GM18861 (cell line): ENCODE measurements around the gene PHRF1.
A peak's percentile ranks its signal among the peaks of the same experiment; 100 is the strongest.

Experiments
- ATAC-seq: cut with Tn5 transposase; IDR thresholded peaks from one replicate; pipeline ENCODE4 v1.9.1; 2021; ENCODE audit not compliant: unreplicated experiment

PHRF1 gene, protein sequence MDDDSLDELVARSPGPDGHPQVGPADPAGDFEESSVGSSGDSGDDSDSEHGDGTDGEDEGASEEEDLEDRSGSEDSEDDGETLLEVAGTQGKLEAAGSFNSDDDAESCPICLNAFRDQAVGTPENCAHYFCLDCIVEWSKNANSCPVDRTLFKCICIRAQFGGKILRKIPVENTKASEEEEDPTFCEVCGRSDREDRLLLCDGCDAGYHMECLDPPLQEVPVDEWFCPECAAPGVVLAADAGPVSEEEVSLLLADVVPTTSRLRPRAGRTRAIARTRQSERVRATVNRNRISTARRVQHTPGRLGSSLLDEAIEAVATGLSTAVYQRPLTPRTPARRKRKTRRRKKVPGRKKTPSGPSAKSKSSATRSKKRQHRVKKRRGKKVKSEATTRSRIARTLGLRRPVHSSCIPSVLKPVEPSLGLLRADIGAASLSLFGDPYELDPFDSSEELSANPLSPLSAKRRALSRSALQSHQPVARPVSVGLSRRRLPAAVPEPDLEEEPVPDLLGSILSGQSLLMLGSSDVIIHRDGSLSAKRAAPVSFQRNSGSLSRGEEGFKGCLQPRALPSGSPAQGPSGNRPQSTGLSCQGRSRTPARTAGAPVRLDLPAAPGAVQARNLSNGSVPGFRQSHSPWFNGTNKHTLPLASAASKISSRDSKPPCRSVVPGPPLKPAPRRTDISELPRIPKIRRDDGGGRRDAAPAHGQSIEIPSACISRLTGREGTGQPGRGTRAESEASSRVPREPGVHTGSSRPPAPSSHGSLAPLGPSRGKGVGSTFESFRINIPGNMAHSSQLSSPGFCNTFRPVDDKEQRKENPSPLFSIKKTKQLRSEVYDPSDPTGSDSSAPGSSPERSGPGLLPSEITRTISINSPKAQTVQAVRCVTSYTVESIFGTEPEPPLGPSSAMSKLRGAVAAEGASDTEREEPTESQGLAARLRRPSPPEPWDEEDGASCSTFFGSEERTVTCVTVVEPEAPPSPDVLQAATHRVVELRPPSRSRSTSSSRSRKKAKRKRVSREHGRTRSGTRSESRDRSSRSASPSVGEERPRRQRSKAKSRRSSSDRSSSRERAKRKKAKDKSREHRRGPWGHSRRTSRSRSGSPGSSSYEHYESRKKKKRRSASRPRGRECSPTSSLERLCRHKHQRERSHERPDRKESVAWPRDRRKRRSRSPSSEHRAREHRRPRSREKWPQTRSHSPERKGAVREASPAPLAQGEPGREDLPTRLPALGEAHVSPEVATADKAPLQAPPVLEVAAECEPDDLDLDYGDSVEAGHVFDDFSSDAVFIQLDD (N-terminal part only)

DNA sequence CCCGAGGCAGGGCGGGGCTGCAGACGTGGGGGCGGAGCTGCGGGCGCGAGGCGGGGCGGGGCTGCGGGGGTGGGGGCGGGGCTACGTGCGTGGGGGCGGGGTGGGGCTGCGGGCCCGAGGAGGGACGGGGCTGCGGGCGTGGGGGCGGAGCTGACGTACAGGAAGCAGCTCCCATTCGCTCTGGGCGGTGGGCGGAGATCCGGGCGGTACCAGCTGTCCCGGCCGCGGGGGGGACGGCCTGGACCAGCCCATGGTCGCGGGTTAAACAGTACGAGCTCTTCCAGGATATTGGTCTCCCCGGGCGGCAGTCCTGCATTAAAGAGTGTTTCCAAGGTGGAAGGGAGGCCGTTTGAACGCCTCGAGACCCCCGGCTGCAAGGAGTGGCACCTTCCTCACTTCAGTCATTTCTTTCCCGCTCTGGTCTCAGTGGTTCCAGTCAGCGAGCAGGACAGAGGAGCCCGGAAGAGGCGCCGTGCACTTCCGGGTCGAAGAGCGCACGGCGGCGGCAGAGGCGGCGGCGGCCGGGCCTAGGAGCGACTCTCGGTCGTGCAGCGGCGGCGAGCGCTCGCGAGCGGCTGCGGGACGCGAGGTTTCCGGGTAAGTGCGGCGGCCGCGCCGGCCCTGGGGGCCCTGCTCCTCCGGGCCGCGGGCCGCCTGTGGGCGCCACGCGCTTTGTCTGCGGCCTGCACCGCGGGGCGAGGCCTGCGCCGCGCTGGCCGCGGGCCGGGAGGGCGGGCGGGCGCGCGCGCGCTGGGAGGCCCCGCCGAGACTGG lies at the start of gene PHRF1:
Gene PHRF1, plus strand, starts transcription at position 475 of the 773 bp plus-strand sequence. CDS start 5,043 bp downstream, outside the sequence.
- ATAC-seq: peak; percentile 71

DNA sequence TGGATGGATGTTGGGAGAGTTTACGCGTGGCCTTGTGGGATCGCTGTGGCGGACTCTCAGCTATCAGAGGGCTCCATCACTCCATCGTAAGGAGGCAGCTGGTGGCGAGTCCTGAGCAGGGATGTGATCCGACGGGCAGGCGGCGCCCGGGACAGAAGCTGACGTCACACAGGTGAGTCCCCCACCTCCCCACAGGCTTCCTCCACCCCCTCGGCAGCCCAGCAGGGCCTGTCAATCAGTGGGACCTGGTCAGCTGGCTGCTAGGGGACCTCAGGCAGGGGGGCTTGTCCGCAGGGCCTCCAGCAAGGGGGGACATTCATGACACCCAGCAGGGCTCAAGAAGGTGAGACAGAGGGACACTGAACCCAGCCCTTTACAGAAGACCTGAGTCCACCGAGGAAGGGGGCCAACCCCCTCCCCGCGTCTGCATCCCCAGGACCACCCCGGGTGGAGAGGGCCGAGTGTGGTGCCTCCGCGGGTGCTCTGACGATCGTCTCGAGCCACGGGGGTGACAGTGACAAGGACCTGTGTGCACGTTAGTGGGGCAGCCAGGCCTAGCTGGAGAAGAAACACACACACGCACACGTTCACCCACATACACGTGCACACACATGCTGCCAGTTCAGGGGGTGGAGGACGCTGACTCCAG lies 48.0 kb upstream of the PHRF1 start:
- no peak for ATAC-seq

DNA sequence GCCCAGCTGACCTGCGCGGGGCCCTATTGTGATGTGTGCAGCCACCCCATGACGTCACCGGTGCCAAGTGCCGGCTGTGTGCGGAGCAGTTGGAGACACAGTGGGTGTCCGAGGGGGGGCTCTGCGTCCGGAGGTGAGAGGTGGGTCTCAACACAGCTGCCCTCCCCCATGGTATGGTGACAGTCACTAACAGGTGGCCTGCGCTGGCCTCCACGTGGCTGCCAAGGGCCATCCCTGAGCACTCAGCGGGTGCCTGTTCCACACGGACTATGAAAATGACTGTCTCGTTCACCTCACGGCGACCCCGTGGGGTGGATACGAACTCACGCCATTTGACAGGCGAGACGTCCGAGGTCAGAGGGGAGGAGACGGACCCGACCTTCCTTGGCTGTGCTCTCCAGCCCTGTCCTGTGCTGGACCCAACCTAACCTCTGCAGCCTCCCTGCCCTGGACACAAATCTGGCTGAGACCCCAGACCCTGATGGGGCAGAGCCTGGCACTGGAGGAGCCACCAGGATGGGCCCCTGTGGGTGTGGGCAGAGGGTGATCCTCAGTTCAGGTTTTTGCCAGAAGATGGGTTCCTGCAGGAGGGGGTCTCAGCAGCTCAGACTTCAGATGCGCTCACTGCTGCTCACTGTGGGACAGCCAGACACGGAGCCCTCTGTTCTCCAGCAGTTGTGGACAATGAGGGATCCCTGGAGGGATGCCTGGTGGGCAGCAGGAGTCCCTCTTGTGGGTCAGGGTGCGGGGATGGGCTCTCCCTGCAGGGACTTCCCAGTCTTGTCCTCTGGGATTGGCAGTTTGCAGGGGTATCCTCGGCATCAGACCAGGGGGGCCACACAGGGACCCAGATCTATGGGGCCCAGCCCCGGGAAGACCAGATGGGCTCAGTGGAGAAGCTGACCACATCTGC lies 47.2 kb upstream of the PHRF1 start:
- no peak for ATAC-seq

DNA sequence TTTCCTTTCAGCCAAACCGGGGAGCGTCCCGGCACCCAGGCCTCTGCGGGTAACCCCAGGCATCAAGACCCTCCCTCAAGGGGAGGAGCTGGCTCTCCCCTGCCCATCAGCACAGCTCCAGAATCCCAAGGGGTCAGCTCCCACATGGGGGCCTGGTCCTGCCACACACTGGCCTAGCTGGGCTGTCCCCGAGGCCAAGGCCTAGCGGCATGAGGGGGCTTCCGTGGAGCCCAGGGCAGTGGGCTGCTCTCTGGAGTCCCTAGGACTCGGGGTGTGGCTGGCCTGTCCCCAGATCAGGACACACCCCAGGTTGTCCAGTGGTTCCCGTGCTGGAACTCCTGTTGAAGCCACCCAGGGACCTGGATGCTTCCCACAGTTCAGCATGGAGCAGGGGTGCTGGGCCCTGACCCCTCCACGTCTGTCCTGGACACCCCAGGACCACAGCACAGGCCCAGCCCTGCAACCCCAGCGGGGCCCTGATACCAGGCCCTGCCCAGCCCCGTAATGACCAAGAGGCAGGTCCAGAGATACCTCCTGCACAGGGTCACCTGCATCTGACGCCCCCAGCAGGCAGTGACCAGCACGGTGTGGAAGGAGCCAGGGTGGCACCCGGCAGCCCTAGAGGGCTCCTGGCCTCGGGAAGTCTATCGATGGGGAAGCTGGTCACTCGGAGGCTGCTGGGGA lies 46.4 kb upstream of the PHRF1 start:
- no peak for ATAC-seq

DNA sequence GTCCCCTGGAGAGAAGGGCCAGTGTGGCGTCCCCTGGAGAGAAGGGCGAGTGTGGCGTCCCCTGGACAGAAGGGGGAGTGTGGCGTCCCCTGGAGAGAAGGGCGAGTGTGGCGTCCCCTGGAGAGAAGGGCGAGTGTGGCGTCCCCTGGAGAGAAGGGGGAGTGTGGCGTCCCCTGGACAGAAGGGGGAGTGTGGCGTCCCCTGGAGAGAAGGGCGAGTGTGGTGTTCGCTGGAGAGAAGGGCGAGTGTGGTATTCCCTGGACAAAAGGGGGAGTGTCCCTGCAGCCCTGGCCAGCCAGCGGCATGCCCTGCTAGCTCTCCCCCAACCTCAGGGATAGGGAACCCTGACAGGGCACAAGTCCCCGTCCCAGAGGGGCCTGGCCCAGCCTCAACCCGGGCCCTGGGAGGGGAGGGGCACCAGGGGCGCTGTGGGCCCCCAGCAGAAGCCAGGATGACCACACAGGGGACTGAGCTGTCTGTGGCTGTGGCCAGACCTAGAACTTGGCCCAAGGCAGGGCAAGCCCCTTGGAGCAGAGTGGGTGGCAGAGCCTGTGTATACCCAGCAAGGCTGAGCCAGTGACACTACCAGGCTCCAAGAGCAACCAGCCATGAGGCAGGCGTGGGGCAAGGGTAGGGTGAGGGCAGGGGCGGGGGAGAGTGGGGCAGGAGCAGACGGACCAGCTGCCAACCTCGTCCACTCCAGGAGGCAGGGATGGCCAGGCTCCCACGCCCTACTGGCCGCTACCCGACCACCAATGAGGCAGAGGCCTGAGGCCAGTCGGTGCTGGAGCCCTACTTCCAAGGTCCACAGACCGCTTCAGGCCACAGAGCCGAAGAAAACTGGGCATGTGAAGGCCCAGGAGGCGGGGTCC lies 45.1 kb upstream of the PHRF1 start:
- no peak for ATAC-seq

DNA sequence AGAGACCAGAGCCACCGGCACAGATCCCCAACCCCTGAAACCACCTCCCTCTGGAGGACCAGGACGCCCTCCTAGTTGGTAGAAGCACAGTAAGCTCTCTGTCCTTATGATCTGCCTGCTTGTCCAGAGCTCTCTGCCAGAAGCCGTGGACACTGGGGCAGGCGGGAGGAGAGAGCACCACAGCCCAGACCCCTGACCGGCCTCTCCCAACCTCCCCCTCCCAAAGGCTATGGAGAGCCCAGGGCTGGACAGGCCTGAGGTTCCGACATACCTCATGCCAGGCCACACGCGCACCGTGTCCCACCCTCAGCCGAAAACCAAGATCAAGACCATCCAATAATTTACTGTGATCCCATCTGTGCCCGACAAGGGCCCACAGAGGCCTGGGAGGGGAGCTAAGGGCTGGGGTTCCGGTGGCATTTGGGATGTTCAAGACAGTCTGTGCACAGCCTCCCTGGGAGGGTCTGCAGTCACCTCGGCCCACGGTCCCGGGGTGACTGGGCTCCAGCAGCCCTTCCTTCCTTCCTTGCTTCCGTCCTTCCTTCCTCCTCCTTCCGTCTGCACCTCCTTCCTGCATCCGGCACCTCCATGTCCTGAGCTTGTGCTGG lies 44.2 kb upstream of the PHRF1 start:
- ATAC-seq: no peak

DNA sequence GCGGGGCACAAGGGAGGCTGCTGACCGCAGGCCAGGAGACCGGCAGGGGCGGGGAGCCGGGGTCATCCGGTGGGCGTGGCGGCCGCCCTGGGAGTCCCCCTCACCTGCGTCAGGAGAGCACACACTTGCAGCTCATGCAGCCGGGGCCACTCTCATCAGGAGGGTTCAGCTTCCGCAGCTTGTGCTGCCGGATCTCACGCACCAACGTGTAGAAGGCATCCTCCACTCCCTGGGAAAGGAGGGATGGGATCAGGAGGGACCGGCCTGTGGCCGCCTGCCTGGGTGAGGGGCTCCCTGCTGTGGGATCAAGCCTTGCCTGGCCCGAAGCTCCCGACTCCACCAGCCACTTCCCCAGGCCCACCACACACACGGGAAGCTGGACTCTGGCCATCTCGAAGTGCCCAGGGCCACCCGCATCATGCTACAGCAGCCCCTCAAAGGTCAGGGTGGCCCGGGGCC lies 43.7 kb upstream of the PHRF1 start:
- no peak for ATAC-seq

DNA sequence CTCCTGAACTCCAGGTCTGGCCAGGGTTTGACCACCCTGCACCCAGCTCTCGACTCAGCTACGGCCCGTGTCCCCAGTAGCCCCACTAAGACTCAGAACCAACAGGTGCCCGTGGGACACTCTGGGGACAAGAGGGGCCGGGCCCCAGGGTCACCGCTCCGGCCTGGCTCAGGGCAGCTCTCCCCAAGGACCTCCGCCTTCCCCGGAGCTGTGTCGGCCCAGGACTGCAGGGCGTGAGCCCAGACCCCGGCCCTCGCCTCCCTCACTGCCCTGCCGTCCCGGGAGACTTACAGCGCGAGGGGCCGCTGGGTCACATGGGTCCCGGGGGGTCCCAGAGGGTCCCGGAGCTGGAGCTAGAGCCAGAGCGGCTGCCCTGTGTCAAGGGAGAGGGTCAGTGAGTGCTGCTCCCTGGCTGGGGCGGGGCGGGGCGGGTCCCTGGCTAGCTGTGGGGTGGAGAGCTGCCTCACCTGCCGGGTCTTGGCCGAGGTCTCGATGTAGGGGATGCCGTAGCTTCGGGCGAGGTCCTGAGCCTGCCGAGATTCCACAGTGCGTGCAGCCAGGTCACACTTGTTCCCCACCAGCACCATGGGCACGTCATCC lies 43.2 kb upstream of the PHRF1 start:
- ATAC-seq: no peak

DNA sequence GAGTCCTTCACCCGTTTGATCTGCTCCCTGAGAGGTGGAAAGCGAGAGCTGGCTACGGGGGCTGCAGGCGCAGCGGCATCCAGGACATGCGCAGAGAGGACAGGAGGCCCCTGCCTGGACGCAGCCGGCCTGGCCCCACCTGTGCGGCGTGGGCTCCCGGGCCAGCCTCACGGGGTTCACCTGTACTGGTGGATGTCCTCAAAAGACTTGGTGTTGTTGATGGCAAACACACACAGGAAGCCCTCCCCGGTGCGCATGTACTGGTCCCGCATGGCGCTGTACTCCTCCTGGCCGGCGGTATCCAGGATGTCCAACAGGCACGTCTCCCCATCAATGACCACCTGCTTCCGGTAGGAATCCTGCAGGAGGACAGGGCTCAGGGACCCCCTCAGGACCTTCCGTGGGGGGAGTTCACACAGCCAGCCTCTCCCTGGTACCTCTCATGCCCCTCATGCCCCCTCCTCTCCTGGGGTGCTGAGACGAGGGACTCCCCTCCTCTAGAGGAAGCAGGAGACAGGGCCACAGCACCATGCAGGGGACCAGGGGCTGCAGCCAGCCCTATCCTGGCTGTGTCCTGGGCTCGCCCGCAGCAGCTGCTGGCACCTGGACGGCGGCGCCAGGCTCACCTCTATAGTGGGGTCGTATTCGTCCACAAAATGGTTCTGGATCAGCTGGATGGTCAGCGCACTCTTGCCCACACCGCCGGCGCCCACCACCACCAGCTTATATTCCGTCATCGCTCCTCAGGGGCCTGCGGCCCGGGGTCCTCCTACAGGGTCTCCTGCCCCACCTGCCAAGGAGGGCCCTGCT lies 42.5 kb upstream of the PHRF1 start:
- no peak for ATAC-seq

DNA sequence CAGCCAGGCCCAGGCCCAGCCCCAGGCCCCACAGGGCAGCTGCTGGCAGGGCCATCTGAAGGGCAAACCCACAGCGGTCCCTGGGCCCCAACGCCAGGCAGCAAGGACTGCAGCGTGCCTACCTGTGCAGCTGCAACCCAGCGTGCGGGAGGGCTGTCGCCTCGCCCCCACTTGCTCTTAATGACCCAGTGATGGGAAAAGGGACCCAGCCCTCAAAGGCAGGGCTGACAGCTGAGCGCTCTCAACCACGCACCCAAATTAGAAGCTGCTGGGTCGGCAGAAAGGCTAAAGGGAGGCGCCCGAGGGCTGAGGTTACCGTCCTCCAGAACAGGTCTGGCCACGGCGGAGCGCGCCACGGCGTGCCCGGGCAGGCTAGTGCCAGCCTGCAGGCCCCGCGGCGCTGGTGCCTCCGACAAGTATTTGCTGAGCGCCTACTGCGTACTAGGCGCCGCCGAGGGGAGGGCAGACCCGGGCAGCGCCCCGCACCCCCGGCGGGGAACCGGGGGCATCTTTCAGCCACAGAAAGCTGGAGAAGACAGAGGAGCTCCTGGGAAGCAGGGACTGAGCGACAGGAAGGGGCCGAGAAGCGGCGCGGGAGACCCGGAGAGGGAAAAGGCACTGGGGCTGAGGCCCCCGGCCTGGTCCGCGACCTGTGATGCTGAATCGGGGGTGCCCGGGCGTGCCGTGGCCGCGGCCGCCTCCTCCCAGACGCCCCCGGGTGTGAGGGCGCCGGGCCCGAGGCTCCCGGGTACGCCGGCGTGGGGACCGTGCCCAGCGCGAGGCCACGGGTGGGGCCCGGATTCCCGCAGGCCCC lies 41.7 kb upstream of the PHRF1 start:
- ATAC-seq: no peak

DNA sequence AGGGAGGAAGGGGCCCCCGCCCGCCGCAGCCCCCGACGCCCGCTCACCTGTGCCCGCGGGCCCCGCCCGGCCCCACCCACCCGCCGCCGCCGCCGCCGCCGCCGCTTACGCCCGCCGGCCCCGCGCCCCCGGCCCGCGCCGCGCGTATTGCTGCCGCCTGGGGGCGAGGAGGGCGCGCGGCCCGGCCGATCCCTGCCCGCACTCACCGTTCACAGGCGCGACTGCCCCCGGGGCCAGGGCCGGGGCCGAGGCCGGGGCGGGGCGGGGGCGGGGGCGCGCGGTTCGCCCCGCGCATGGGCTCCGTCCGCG lies 41.1 kb upstream of the PHRF1 start:
- no peak for ATAC-seq

DNA sequence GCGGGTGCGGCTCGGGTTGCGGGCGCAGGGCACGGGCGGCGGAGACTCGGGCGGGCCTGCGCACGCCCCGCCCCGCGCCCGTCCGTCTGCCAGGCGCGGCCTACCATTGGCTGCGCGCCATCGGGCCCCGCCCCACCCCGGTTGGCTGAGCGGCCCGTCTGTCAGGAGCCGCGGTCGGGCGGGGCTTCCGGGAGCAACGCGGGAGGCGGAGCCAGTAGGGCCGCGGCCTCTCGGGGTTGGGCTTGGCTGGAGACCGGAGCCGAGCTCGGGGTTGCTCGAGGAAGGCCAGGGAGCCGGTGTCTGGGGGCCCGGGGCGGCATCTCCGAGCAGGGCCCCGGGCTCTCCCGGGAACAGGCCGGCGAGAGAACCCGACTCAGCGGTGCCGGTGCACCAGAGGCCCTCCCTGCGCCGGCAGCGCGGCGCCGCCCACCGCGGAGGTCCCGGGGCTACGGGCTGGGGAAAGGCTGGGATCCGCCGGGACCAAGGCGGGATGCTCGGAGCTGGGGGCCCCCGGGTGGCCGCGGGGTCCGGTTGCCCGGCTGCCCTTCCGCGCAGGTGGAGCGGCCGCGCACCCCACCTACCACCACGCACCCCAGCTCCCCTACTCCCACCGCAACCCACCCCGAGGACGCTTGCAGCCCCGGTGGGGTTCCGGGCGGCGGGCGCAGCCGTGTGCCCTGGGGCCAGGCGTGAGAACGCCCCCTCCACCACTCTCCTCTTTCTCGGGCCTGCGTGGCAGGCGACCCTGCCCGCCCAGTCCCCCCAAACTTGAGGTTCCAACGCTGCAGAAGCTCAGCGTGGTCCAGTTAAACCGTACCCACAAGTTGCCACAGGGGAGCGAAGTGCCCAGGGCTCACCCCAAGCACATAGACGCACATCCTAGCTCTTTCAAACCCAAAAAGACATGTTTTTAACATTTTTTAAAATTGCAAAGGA lies 40.5 kb upstream of the PHRF1 start, which contains the start of gene HRAS:
Gene HRAS, minus strand, starts transcription at position 58 of the 936 bp plus-strand sequence.
- ATAC-seq: peak; percentile 50

DNA sequence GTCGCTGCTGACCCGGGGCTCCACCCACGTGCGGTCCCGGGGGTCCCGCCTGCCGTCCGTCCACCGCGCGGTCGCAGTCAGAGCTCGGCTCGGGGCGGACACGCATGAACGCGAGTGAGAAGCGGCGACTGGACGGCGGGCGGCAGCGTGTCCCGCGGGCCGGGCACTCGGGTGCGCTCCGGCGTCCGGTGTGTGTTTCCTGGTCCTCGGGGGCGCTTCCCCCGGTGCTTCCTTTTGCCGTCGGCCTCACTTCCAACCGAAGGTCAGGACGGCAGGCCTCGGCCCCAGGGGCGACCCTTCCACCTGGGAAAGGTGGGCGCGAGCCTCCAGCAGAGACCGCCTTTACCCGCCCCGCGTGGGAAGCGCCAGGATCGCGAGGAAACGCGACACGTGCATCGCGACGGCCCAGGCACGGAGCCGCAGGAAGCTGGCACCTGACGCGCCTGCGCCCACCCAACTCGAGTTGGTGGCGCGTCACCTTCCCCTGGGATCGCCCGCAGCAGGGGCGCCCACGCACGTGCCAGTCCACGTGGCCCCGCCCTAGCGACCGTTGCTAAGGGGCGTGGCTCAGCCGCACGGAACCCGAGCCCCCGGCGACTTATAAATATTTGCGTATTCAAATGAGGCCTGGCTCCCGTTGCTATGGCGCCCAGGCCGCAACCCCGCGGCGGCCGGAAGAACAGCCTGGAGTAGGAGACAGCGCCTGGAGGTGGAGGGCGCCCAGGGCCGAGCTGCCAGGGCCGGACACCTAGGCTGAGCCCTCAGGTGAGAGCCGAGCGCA lies 39.2 kb upstream of the PHRF1 start, which contains the start of gene LRRC56:
Gene LRRC56, plus strand, starts transcription at position 687 of the 781 bp plus-strand sequence. CDS start 3,158 bp downstream, outside the sequence.
- peak; percentile 49 for ATAC-seq
